Measurements from ENCODE around the gene S100A4.

DNA sequence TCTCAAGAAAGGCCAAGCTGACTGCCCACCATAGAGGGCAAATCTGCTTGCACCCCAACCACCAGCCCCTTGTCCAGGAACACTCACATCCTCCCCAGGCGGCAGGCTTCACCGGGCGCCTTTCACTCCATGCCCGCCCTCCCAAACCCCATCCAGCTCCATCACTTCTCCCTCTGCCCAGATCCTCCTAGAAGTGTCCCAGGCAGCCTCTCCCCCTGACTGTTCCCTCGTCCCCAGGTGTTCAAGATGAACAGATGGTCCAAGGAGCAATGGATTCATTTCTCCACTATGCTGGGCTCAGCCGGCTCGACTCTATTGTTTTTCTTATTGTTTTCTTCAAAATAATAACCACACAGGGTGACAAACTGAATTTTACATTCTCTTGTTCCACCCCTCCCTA, 31.9 kb downstream of the S100A4 start:
- TF ChIP-seq, protein P1, sequence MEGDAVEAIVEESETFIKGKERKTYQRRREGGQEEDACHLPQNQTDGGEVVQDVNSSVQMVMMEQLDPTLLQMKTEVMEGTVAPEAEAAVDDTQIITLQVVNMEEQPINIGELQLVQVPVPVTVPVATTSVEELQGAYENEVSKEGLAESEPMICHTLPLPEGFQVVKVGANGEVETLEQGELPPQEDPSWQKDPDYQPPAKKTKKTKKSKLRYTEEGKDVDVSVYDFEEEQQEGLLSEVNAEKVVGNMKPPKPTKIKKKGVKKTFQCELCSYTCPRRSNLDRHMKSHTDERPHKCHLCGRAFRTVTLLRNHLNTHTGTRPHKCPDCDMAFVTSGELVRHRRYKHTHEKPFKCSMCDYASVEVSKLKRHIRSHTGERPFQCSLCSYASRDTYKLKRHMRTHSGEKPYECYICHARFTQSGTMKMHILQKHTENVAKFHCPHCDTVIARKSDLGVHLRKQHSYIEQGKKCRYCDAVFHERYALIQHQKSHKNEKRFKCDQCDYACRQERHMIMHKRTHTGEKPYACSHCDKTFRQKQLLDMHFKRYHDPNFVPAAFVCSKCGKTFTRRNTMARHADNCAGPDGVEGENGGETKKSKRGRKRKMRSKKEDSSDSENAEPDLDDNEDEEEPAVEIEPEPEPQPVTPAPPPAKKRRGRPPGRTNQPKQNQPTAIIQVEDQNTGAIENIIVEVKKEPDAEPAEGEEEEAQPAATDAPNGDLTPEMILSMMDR (IDR thresholded peaks at IDR 0.05), result no peak
- TF ChIP-seq ZFX (IDR thresholded peaks at IDR 0.05; ENCODE audit: borderline replicate concordance), result no peak

Data from 22Rv1 (cell line).